HG02642 (cell line): Measurements from ENCODE around the gene SMIM43.
"Not testable (repeated sequence)": the region's sequence is repeated elsewhere in the genome, so short reads cannot be mapped to it uniquely, and the experiment has no call there.

ENCODE experiments used
- ATAC-seq: cut with Tn5 transposase; IDR thresholded peaks from one replicate; pipeline ENCODE4 v1.9.1; 2021; ENCODE audit warnings: mild to moderate bottlenecking; ENCODE audit not compliant: unreplicated experiment, poor library complexity

The SMIM43 gene

GRCh38 chr4:121738780-121739535 lies 26.0 kb downstream of the SMIM43 start:
- ATAC-seq, result no peak

DNA sequence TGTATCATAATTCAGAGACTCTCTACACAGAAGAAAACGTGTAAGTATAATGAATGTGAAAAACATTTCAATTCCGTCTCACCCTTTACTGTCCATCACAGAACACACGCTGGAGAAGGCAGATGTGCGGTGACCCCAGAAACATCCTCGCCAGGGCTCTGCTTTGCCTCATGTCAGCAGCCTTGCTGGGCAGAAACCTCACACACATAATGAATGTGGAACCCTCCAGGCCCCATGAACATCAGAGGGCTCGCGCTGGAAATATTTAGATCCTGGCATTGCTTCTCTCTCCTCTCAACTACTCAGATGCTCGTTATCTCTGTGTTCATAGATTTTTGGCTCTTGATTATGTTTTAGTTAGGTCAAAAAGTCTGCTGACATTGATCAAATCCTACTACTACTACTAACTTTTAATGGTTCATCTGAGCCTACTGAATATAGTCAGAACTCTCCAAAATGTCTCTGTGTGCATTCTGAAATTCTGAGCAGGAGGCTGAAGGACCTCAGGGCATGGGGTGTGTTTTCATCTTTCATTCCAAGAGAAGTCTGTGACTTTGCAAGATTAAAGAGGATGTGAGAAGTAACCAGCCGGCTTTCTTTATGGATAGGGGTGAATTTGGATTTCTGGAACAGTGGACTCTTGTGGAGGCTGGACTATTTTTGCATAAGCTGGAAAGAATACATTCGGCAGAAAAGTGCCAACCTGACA lies 27.0 kb downstream of the SMIM43 start:
- ATAC-seq, result no peak

- ATAC-seq, result no peak
Measured at GRCh38 chr4:121736735-121737351, 28.1 kb downstream of the SMIM43 start.

DNA sequence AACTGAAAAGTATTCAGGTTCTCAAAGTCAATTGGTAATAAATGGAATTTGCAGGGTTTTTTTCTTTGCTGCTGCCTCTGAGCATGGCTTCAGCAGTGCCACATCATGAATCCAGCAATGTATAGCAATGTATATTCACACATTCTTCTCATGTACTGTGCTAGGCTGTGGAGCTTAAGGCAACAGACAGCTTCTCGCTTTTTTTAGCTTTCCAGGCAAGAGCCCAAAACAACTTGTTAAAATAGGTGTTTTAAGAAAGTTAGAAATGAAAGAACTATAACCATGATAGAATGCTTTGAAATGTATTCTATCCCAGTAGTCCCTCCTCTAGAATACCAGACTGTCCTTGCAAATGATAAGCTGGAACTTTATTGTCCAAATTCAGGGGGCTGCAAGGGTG lies 30.4 kb downstream of the SMIM43 start:
- no peak for ATAC-seq

DNA sequence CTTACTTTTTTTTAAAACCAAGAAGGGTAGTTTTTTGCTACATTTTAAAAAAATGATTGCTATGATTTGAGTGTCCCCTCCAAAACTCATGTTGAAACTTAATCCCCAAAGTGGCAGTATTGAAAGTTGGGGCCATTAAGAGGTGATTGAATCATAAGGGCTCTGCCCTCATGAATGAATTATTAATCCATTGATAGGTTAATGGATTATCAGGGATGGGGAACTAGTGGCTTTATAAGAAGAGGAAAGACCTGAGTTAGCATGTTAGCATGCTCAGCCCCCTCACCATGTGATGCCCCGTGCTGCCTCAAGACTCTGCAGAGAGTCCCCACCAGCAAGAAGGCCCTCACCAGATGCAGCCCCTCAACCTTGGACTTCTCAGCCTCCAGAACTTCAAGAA lies 31.0 kb downstream of the SMIM43 start:
- no peak for ATAC-seq

GRCh38 chr4:121729753-121730152 lies 35.2 kb downstream of the SMIM43 start:
- ATAC-seq, result not testable (repeated sequence)

GRCh38 chr4:121728798-121729226 lies 36.2 kb downstream of the SMIM43 start:
- ATAC-seq, result no peak

DNA sequence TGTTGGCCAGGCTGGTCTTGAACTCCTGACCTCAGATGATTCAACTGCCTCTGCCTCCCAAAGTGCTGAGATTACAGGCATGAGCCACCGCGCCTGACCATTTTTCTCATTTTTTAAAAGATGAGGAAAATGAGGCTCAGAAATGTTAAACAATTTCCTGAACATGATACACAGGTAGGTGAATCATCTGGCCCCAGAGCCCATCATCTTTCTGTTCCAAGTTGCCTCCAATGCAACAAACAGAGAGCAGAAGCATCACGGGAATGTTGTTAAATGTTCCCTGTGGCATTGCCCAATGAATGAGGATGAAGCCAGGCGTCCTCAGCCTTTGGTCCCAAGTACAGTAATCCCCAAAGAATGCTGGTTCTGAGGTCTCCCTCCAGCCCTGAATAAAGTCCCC lies 36.9 kb downstream of the SMIM43 start:
- no peak for ATAC-seq

GRCh38 chr4:121726642-121727268 lies 38.2 kb downstream of the SMIM43 start:
- ATAC-seq, result peak; percentile 96

- ATAC-seq, result no peak
Measured at GRCh38 chr4:121724671-121725070, 40.3 kb downstream of the SMIM43 start.

- no peak for ATAC-seq
Measured at GRCh38 chr4:121721700-121722099, 43.3 kb downstream of the SMIM43 start.

DNA sequence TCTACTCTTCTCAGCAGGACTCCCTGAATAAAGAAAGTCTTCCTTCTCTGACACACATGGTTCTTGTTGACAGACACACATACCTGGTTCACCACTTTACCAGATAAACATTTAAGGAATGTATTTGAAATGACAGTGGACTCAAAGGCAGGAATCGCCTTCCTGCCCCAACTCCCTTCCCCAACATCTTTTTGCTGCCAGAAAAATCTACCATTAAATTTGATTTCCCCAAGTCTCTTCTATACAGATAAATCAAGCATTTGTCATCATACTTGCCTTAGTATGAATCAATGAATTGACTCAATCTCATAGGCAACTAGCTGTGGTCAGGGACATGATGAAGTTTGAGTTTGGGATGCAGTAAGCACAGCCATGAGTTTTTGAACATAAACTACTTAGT lies 44.9 kb downstream of the SMIM43 start:
- ATAC-seq, result no peak

DNA sequence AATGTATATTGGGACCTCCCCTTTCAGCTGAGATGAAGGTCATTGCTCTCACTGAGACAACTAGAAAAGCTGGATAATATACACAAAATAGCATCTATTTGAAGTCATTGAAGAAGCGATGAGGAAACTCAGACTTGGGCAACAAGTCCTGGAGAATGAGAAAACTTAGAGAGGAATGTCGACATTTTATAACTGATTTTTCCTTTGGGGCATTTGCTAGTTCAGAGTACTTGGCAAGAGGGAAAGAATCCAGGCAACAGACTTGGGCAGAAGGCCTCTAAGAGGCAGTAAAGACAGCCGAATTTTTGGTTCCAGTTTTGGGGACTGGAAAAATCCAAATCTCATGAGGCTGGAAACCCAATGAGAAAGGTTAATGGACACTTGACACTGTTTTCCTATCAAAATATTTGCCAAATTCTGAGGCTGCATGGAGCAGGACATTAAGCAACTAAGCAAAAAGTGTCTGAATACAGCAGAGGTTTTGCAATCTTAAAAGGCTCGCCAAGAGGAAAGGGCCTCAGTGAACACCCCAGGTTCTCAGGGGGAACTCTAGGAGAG lies 47.2 kb downstream of the SMIM43 start:
- ATAC-seq, result no peak

DNA sequence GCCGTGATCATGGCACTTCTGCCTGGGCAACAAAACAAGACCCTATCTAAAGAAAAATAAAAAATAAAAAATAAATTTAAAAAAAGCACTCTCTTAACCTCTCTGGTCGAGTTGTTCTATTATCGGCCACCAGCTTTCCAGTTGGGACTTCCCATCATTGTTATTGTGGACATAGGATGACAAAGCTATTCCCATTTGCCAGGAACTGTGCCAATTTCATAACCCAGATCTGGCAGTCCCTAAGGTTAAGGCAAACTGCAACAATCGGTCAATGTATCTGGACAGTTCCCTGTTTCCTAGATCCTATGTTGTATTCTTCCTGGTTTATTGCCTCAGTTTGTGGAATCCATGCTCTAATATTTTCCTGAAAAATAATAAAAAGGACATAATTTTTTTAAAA lies 50.4 kb downstream of the SMIM43 start:
- no peak for ATAC-seq

DNA sequence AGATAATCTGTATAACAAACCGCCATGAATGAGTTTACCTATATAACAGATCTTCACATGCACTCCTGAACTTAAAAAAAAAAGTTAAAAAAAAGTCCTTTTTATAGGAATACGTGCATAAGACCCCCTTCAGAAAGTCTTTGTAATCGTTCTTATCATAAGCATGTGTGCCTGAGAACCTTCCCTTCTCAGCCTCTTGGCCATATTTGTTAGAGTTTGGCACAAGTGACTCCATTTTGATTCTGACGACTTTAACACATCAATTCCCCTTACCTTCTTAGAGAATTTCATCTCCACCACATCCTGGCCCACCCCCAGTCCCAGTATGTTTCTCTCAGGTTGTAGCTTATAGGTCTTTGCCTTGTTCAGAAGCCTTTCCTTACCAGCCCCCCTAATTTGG lies 52.2 kb downstream of the SMIM43 start:
- no peak for ATAC-seq

DNA sequence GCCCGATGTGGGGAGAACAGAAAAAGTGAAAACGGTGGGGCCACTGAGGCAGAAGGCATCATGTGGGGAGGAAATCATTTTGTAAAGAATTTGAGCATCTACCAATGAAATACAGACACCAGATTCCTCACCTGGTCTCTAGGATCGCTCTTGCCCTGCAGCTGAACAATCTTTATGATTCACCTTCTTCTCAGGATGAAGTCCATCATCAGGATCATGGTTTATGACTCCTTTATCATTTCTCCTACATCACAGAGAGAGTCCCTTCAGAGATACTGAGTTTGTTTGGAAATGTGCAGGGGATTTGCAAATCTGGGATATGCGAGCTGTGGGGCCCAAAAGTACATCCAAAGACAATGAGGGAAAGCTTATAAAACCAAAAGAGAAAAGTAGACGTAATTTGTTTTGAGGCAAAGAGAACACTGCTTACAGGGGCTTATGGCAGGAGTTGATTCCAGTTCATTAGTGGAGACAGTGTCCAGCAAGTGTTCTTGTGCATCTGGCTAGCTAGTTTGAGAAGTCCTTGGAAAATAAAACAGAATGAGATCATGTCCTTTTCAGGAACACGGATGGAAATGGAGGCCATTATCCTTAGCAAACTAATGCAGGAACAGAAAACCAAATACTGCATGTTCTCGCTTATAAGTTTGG lies 52.8 kb downstream of the SMIM43 start:
- no peak for ATAC-seq

- peak; percentile 98 for ATAC-seq
Measured at GRCh38 chr4:121711263-121712000, 53.5 kb downstream of the SMIM43 start.

GRCh38 chr4:121709766-121710405 lies 55.1 kb downstream of the SMIM43 start:
- no peak for ATAC-seq
